GM12878 (cell line): ENCODE measurements around the gene MS4A1. TPM values are rescaled to one million over a fixed set of nuclear protein-coding genes. Genes with fewer than 3 reads are reported as not detected.

Experiments
- ATAC-seq: fragments of 200-7000 bp; cut with Tn5 transposase; 3 replicates; pipeline ENCODE4 v1.9.1; 2020; ENCODE audit warnings: mild to moderate bottlenecking, moderate library complexity
- BruUV-seq: library from RNA; stranded (reverse); fragments of 400-500 nt; replicated peaks from 2 replicates; lab custom pipeline; 2021; lab: Mats Ljungman, UMichigan
- CTCF ChIA-PET: fragments of 300-600 bp; sonication (Branson Sonifier 250); formaldehyde crosslinking; extraction: SDS; loops from one replicate; lab custom pipeline; 2021; ENCODE audit warnings: inconsistent platforms; lab: Yijun Ruan, JAX
- POLR2A ChIA-PET: fragments of 350-600 bp; formaldehyde crosslinking; extraction: SDS; loops from one replicate; lab custom pipeline; 2021; ENCODE audit warnings: inconsistent platforms; lab: Charles Lee
- RAD21 ChIA-PET: fragments of 300-600 bp; sonication (Branson Sonifier 250); formaldehyde crosslinking; loops from one replicate; lab custom pipeline; 2023; ENCODE audit warnings: antibody characterized with exemption; ENCODE audit not compliant: unreplicated experiment; lab: Charles Lee
- SMC1A ChIA-PET: fragments of 300-600 bp; sonication (Branson Sonifier 250); formaldehyde crosslinking; loops from one replicate; lab custom pipeline; 2023; ENCODE audit not compliant: unreplicated experiment, uncharacterized antibody; lab: Charles Lee
- DNase-seq: peaks from one replicate; pipeline ENCODE4 v3.0.0-alpha.2; 2011; ENCODE audit warnings: low read depth, low spot score
- FAIRE-seq: peaks from 3 replicates; lab custom pipeline; 2011; peaks lifted over from hg19 to GRCh38; lab: Jason Lieb, UNC
- H2AFZ ChIP-seq: 2 replicates; pipeline ENCODE4 v1.6.0; 2011; ENCODE audit warnings: low read depth, low read length, control low read depth; ENCODE audit not compliant: control insufficient read depth
- H3K27ac ChIP-seq: 2 replicates; pipeline ENCODE4 v1.5.1; 2011; ENCODE audit warnings: control low read depth; ENCODE audit not compliant: control insufficient read depth, insufficient read depth
- H3K27me3 ChIP-seq, 2 experiments: replicated peaks in 1 of 2; 2 replicates each; pipeline versions ENCODE4 v1.6.0 to v1.6.1; 2011; ENCODE audit warnings: low read length in 1 of 2; ENCODE audit not compliant: control insufficient read depth in 2 of 2, insufficient read depth in 2 of 2
- H3K36me3 ChIP-seq, 2 experiments: 2 replicates each; pipeline ENCODE4 v1.5.1; 2011; ENCODE audit warnings: low read length in 1 of 2; ENCODE audit not compliant: control insufficient read depth in 2 of 2, insufficient read depth in 2 of 2
- H3K4me1 ChIP-seq: 2 replicates; pipeline ENCODE4 v1.6.1; 2011; ENCODE audit warnings: mild to moderate bottlenecking, low read length, moderate library complexity, mixed read lengths; ENCODE audit not compliant: control insufficient read depth, insufficient read depth
- H3K4me2 ChIP-seq: 2 replicates; pipeline ENCODE4 v1.6.0; 2011; ENCODE audit warnings: control low read depth; ENCODE audit not compliant: control insufficient read depth, insufficient read depth
- H3K4me3 ChIP-seq: fragments of 200-600 bp; sonication (generic); 2 replicates; pipeline ENCODE4 v1.5.1; 2016
- H3K79me2 ChIP-seq: 2 replicates; pipeline ENCODE4 v1.6.0; 2011; ENCODE audit warnings: low read length; ENCODE audit not compliant: control insufficient read depth, insufficient read depth
- H3K9ac ChIP-seq: 2 replicates; pipeline ENCODE4 v1.8.0; 2011; ENCODE audit warnings: low read length, control low read depth, mixed read lengths; ENCODE audit not compliant: control insufficient read depth, insufficient read depth
- H3K9me3 ChIP-seq: replicated peaks from 3 replicates; pipeline ENCODE4 v1.5.1; 2011; ENCODE audit warnings: mild to moderate bottlenecking, low read length; ENCODE audit not compliant: control insufficient read depth, insufficient read depth
- H4K20me1 ChIP-seq: 2 replicates; pipeline ENCODE4 v1.6.0; 2011; ENCODE audit not compliant: control insufficient read depth, insufficient read depth
- CEBPB ChIP-seq, 2 experiments: fragments of 150-350 bp in 1 of 2; IDR thresholded peaks; 2 replicates each; pipeline ENCODE4 v1.6.1; 2012 to 2014; ENCODE audit warnings: low read depth in 2 of 2, low read length in 2 of 2, borderline replicate concordance in 1 of 2, inconsistent platforms in 1 of 2
- E2F4 ChIP-seq: IDR thresholded peaks from 2 replicates; pipeline ENCODE4 v1.6.1; 2012; ENCODE audit warnings: low read depth, low read length, improper control_type of control experiment
- ESRRA ChIP-seq: IDR thresholded peaks from 2 replicates; pipeline ENCODE4 v1.6.1; 2012; ENCODE audit warnings: mild to moderate bottlenecking, low read length, improper control_type of control experiment
- MTA3 ChIP-seq: IDR thresholded peaks from 2 replicates; pipeline ENCODE4 v1.6.1; 2012; ENCODE audit warnings: low read length, inconsistent platforms, borderline replicate concordance
- NFXL1 ChIP-seq: fragments of 450-650 bp; IDR thresholded peaks from 2 replicates; pipeline ENCODE4 v1.6.1; 2017; ENCODE audit warnings: antibody characterized with exemption, mild to moderate bottlenecking, borderline replicate concordance
- NFYA ChIP-seq: IDR thresholded peaks from 2 replicates; pipeline ENCODE4 v1.6.1; 2011; ENCODE audit warnings: low read depth, mild to moderate bottlenecking, low read length, improper control_type of control experiment, borderline replicate concordance
- RELA ChIP-seq: fragments of 450-650 bp; IDR thresholded peaks from 2 replicates; pipeline ENCODE4 v1.8.0; 2014; ENCODE audit warnings: borderline replicate concordance; ENCODE audit not compliant: partially characterized antibody
- SMC3 ChIP-seq: IDR thresholded peaks from 2 replicates; pipeline ENCODE4 v1.6.1; 2011; ENCODE audit warnings: low read length, improper control_type of control experiment, borderline replicate concordance
- SUPT20H ChIP-seq: IDR thresholded peaks from 2 replicates; pipeline ENCODE4 v1.6.1; 2011; ENCODE audit warnings: low read depth, mild to moderate bottlenecking, low read length, moderate library complexity, borderline replicate concordance; ENCODE audit not compliant: control insufficient read depth
- TARDBP ChIP-seq: IDR thresholded peaks from 2 replicates; pipeline ENCODE4 v1.6.1; 2016; ENCODE audit warnings: borderline replicate concordance
- ZNF384 ChIP-seq: IDR thresholded peaks from 2 replicates; pipeline ENCODE4 v1.6.1; 2012; ENCODE audit warnings: low read depth, mild to moderate bottlenecking, low read length, improper control_type of control experiment, borderline replicate concordance
- WGBS: methylation state at CpG from one replicate; pipeline ENCODE4 v1.1.6; 2016; ENCODE audit warnings: low lambda C conversion rate; ENCODE audit not compliant: insufficient replicate concordance, insufficient coverage; ENCODE audit errors: missing lambda C conversion rate; 5-methylcytosine and 5-hydroxymethylcytosine counted together
- in situ Hi-C: fragments of 300-500 bp; cut with MboI; formaldehyde crosslinking; loops from 9 replicates; pipeline ENCODE4 v1.14.3; 2018; ENCODE audit warnings: mixed read lengths
- intact Hi-C: fragments of 100-400 bp; cut with micrococcal nuclease; formaldehyde crosslinking; loops from one replicate; pipeline ENCODE4 v1.14.2; 2022; ENCODE audit not compliant: unreplicated experiment
- polyA plus RNA-seq, 11 experiments: library from polyadenylated mRNA; depleted of rRNA in 4 of 11; unstranded in 6 of 11; stranded (reverse) in 5 of 11; fragments of >200 nt; fragmentation: Nextera tagmentation in 4 of 11; fragmentation: Illumina TruSeq in 1 of 11; extraction: Ambion mirVana in 4 of 11; extraction: Trizol in 1 of 11; gene quantifications; 1 replicate in 1 of 11; 2 replicates in 10 of 11; pipeline versions ENCODE4 v1.2.1 to v1.2.3, GENCODE V29; 2011 to 2016; ENCODE audit warnings: inconsistent platforms in 2 of 11, missing spikeins in 2 of 11, low read depth in 1 of 11
- total RNA-seq, 4 experiments: library from RNA; depleted of rRNA in 3 of 4; stranded (reverse); fragments of >200 nt in 3 of 4; fragmentation: Illumina TruSeq in 1 of 4; extraction: Trizol in 1 of 4; gene quantifications; 2 replicates each; pipeline versions ENCODE4 v1.2.1 to v1.2.3, GENCODE V29; 2013 to 2021

Gene MS4A1
- total and polyA plus RNA-seq, 10 of the 15 experiments (the other 5 are each of a cell fraction or from before 2014, with no cell fraction given): 329 to 2,106 (median 687) TPM

GRCh38 chr11:60485987-60486386 is 30.3 kb downstream of the MS4A1 start (continued):
- TF ChIP-seq NFXL1: no peak
- TF ChIP-seq ZNF384: peak; percentile 58
- no peak for TF ChIP-seq CEBPB (IDR thresholded peaks at IDR 0.05; ENCODE audit: borderline replicate concordance in 1 of 2, low read depth in 2 of 2, low read length in 2 of 2)
- no peak for TF ChIP-seq TARDBP
- TF ChIP-seq SMC3: peak; percentile 99
- TF ChIP-seq E2F4: peak; percentile 28; the same call in 1 of the 2 replicates
- TF ChIP-seq, all 136 proteins: peak for 27

- intact Hi-C loops: no loop called here
- H3K36me3 ChIP-seq: no peaks in the 10 kb centered on the region
- H3K9me3 ChIP-seq: no peaks in the 10 kb centered on the region
- FAIRE-seq (no peak), DNase-seq (no peak), ATAC-seq (no peak)
- no peak within 1 kb of the TSS for H3K4me3 ChIP-seq
- no peak within 1 kb of the TSS for H2AFZ ChIP-seq
- no TSS peak for BruUV-seq
- no peaks in the 10 kb centered on the region for H4K20me1 ChIP-seq
- in situ Hi-C loops: no loop called here
- ChIA-PET RAD21 (interaction anchor here (0.7 kb wide), 1 partner anchor 60 kb away, joined by 3 read pairs; no protein-coding TSS in a partner anchor), POLR2A (no interaction called here), CTCF (interaction anchor here (1.1 to 1.4 kb wide), 2 partner anchors 12 to 158 kb away, joined by 3 read pairs; no protein-coding TSS in a partner anchor), SMC1A (interaction anchor here (1.0 kb wide), 1 partner anchor 9 kb away, joined by 3 read pairs; no protein-coding TSS in a partner anchor)
- WGBS: 77% methylated on average over 4 of the region's 4 CpGs
- no peaks in the 10 kb centered on the region for H3K27me3 ChIP-seq
- TF ChIP-seq RELA: no peak
- no peak for TF ChIP-seq NFYA
- TF ChIP-seq SUPT20H: no peak
- no peak for TF ChIP-seq MTA3
- no peak for TF ChIP-seq ESRRA
- H3K27ac ChIP-seq: no peak within 1 kb of the TSS
- H3K79me2 ChIP-seq: no peaks in the 10 kb centered on the region
- no peak within 1 kb of the TSS for H3K9ac ChIP-seq
- H3K4me2 ChIP-seq: no peak within 1 kb of the TSS
- H3K4me1 ChIP-seq: peaks cover 2% of the 10 kb centered on the region
Observed at GRCh38 chr11:60492488-60493009, 36.9 kb downstream of the MS4A1 start, which contains the start of gene MS4A12. Gene MS4A12, plus strand, starts transcription at chr11:60492778. Its CDS starts 4,541 bp downstream, at chr11:60497319.
